BE2C (cell line): ENCODE measurements around the gene OSBPL2.

Source experiments
- DNase-seq: peaks from one replicate; pipeline ENCODE4 v3.0.0-alpha.2; 2020
- H3K27me3 ChIP-seq: fragments of 250-450 bp; sonication (Bioruptor Pico); 2 replicates; pipeline ENCODE4 v1.5.1; 2020; ENCODE audit warnings: mild to moderate bottlenecking
- H3K36me3 ChIP-seq: fragments of 250-450 bp; sonication (Bioruptor Pico); 2 replicates; pipeline ENCODE4 v1.5.1; 2020; ENCODE audit warnings: mild to moderate bottlenecking
- H3K4me1 ChIP-seq: fragments of 250-450 bp; sonication (Bioruptor Pico); 2 replicates; pipeline ENCODE4 v1.5.1; 2020
- H3K4me3 ChIP-seq: 2 replicates; pipeline ENCODE4 v1.5.1; 2011; ENCODE audit warnings: low read depth, low read length
- H3K9me3 ChIP-seq: fragments of 250-450 bp; sonication (Bioruptor Pico); 2 replicates; pipeline ENCODE4 v1.5.1; 2020
- TF ChIP-seq, protein P1 (sequence below): IDR thresholded peaks from 2 replicates; pipeline ENCODE4 v1.5.1; 2012; ENCODE audit warnings: mild to moderate bottlenecking, low read depth, low read length

OSBPL2 gene

DNA sequence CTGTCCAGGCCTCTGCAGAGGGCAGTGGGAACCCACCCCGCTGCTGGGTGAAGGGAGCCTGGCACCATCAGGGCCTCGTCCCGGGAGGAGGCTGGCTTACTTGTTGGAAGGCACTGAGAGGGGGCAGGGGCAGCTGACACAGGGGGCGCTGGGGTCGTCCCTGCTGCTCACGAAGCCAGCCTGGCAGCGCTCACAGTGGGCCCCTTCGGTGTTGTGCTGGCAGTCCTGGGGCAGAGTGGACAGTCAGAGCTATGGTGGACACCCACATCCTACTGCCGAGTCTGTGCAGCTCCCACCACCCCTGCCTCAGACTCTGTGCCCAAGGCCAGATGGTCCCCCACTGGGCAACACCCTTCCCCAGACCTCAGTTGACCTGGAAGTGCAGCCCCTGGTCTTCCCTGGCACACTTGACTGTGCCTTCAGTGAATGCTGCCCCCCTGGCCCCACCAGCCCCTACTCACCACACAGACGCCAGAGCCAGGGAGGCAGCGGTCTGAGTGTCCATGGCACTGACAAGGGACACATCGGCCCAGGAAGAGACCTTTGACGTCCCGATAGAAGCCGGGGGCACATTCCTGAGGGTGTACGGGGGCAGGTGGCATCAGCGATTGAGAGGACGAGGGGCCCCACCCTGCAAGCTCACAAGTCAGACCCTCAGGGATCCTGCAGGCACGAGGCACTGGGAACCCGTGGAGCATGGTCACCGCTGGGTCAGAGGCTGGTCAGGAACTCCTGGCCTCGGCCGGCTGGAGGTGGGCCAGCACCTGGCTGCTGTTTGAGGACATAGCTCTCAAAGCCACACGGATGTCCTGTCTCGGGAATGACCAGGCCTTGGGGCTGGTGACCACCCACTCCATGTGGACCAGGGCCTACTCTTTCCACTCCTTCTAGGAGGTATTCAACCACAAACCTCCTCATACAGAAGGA is 85.9 kb downstream of the OSBPL2 start:
- H3K4me1 ChIP-seq = no peaks in the 10 kb centered on the region
- H3K36me3 ChIP-seq = no peaks in the 10 kb centered on the region
- no peaks in the 10 kb centered on the region for H3K27me3 ChIP-seq
- DNase-seq = no peak
- no peaks in the 10 kb centered on the region; the same call in 1 of the 2 replicates for H3K9me3 ChIP-seq
- no peak overlapping the region for H3K4me3 ChIP-seq
- TF ChIP-seq, protein P1, sequence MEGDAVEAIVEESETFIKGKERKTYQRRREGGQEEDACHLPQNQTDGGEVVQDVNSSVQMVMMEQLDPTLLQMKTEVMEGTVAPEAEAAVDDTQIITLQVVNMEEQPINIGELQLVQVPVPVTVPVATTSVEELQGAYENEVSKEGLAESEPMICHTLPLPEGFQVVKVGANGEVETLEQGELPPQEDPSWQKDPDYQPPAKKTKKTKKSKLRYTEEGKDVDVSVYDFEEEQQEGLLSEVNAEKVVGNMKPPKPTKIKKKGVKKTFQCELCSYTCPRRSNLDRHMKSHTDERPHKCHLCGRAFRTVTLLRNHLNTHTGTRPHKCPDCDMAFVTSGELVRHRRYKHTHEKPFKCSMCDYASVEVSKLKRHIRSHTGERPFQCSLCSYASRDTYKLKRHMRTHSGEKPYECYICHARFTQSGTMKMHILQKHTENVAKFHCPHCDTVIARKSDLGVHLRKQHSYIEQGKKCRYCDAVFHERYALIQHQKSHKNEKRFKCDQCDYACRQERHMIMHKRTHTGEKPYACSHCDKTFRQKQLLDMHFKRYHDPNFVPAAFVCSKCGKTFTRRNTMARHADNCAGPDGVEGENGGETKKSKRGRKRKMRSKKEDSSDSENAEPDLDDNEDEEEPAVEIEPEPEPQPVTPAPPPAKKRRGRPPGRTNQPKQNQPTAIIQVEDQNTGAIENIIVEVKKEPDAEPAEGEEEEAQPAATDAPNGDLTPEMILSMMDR = no peak

DNA sequence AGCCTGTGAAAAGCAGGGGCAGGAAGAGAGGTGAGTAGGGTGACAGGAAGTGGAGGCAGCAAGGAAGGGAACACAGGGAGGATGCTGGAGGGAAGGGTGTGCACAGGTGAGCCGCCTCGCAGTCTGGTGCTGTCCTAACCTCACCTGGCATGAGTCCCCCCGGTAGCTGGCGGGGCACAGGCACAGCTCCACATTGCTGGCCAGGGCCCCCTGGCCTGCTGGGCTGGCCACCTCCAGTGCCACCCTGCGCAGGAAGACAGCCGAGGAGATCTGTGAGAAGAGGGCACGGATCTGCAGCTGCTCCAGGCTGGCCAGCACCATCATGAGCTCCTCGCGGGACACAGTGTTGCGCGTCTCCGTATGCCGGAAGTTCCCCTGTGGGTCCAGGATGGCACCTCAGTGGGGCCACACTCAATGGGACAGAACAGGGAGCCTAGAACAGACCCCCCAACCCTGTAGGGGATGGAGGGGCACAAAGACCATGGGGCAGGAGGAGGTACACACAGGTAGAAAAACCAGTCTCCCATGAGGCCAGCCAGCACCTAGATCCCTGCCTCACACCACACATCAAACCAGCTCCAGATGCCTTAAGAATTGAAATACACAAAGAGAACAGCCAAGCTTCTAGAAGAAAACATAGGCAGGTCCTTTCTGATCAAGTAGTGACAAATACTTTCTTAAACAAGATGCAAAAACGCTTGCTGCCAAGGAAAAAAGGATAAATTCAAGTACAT is 87.0 kb downstream of the OSBPL2 start:
- H3K9me3 ChIP-seq = no peaks in the 10 kb centered on the region; the same call in 1 of the 2 replicates
- H3K4me1 ChIP-seq = no peaks in the 10 kb centered on the region
- no peaks in the 10 kb centered on the region for H3K27me3 ChIP-seq
- TF ChIP-seq, protein P1 = no peak
- no peaks in the 10 kb centered on the region for H3K36me3 ChIP-seq
- no peak for DNase-seq
- no peak overlapping the region for H3K4me3 ChIP-seq

DNA sequence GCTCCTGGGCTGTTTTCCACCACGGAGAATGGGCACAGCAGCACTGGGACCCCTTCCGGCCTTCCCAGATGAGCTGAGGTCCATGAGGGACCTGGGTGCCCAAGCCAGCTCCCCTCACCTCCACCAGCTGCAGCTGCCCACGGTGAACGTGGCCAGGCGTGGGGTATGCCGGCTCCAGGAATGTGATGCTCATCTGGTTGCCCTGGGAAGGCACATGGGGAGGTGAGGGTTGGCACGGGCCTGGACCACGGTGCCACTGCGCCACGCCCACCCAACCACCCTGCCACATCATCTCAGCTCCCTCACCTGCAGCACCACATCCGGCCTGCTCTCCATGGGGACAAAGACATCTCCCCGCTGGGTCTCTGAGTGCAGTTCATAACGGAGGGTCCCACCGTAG is 88.2 kb downstream of the OSBPL2 start:
- DNase-seq = no peak
- Histone ChIP-seq H3K27me3 (no peaks in the 10 kb centered on the region), H3K36me3 (no peaks in the 10 kb centered on the region), H3K4me1 (no peaks in the 10 kb centered on the region), H3K4me3 (no peak overlapping the region), H3K9me3 (no peaks in the 10 kb centered on the region)
- TF ChIP-seq, protein P1 = no peak

DNA sequence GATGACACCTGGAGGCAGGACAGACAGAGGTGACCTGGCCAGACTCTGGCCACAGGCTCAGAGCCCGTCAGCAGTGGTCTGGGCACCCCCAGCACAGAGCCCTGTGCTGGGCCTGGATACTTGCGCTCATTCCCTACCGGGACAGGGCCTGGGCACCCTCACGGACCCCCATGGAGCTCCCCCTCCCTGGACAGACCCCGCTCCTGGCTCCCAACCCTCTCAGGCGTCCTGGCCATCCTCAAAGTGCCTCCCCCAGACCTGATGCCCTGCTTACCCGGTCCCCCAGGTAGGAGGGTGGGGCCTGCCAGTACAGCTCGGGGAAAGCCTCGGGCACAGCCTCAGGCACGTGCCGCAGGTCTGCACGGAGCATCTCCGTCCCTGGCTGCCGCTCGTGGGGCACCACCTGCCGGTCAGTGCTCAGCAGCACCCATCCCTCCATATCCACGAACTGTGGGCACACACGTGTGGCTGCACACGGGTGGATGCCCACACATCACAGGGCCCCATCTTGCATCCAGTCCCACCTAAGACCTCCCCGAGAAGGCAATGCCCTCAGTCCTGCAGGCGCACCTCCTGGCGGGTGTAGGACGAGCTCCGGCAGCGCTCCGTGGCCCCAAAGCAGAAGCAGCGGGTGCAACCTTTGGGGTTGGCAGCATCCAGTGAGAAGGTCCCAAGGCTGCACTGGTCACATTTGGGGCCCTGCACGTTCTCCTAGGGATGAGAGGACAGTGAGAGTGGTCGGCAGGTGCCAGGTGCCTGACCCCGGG is 88.8 kb downstream of the OSBPL2 start:
- Histone ChIP-seq H3K9me3 (no peaks in the 10 kb centered on the region), H3K27me3 (no peaks in the 10 kb centered on the region), H3K4me3 (no peak overlapping the region), H3K36me3 (no peaks in the 10 kb centered on the region), H3K4me1 (no peaks in the 10 kb centered on the region)
- DNase-seq = no peak
- TF ChIP-seq, protein P1 = no peak

DNA sequence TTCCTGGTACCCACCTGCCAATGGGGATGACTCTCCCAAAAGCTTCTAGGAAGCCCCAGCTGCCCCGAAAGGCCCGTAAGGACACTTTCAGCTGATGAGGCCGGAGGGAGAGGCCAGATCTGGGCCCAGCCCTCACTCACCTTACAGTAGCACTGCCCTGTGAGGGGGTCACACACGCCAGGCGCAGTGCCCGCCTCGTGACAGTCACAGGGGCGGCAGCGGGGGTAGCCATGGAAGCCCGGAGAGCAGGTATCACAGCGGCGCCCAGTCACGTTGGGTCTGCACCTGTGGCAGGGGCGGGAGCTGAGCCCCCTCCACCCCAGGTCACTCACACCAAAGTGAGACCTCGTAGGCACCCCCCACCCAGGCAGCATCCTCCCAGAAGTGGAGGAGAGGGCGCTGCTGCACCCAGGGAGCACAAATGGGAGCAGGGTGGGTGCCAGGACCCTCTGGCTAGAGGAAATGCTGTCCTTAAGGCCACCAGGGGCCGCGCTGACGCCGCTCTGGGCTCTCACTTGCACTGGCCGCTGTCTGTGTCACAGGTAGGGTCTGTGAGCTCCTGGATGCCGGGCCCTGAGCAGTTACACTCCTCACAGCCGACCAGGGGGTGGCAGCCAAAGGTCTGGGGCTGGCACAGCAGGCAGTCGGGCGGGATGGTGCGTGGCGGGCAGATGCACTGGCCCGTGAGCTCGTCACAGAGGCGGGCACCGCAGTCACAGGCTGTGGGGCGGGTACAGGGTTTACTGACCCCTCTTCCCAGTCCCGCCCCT is 89.6 kb downstream of the OSBPL2 start:
- no peak overlapping the region for H3K4me3 ChIP-seq
- no peaks in the 10 kb centered on the region for H3K9me3 ChIP-seq
- TF ChIP-seq, protein P1 = no peak
- no peaks in the 10 kb centered on the region for H3K4me1 ChIP-seq
- no peak for DNase-seq
- H3K27me3 ChIP-seq = no peaks in the 10 kb centered on the region
- no peaks in the 10 kb centered on the region for H3K36me3 ChIP-seq
